HG02981 (cell line): Measurements from ENCODE around the gene ANK3.

Experiments used
- ATAC-seq: cut with Tn5 transposase; IDR thresholded peaks from one replicate; pipeline ENCODE4 v1.9.1; 2021; ENCODE audit warnings: mild to moderate bottlenecking, moderate library complexity; ENCODE audit not compliant: unreplicated experiment

Gene ANK3

GRCh38 chr10:60414111-60414510, 24.4 kb upstream of the ANK3 start:
- ATAC-seq, result no peak

DNA sequence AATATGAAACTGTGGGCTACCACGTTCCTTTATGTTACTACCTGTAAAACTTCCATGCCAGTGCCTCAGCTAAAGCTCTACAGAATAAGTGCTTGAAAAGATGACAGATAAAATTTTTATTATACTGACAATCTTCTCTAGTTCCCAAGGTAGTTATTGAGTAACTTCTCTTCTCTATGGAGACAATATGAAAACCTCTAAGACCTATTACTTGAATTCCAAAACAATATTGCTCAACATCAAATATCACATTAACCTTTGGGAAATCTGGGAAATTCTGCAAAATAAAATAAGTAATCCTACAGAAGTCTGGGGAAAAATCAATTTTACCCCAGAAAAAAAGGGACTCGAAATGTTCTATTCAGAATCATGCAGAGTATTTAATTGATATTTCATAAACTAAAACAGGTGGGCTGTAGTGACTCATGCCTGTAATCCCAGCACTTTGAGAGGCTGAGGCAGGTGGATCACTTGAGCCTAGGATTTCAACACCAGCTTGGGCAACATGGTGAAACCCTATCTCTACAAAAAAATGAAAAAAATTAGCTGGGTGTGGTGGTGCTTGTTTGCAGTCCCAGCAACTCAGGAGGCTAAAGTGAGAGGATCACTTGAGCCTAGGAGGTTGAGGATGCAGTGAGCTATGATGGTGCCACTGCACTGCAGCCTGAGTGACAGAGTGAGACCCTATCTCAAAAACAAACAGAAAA, 23.8 kb upstream of the ANK3 start:
- no peak for ATAC-seq

GRCh38 chr10:60410970-60411369, 21.3 kb upstream of the ANK3 start:
- ATAC-seq, result no peak

DNA sequence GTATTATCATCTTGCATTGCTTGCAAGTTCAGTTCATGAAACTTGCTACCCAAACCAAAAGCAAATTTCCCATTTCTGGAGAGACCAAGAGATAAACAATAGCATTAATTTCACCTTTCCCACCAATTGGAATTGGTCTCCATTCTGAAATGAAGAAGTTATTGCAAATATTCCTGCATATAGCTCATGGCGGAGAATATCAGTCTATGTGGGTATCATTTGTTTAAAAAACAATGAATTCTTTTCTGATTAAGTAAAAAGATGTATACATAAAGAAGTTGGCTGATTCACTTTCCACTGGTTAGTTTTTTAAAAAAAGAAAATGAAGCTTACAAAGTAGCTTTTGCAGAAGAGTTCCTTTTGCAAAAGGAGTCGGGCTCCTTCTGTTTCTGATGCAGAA, 19.5 kb upstream of the ANK3 start:
- ATAC-seq, result no peak

DNA sequence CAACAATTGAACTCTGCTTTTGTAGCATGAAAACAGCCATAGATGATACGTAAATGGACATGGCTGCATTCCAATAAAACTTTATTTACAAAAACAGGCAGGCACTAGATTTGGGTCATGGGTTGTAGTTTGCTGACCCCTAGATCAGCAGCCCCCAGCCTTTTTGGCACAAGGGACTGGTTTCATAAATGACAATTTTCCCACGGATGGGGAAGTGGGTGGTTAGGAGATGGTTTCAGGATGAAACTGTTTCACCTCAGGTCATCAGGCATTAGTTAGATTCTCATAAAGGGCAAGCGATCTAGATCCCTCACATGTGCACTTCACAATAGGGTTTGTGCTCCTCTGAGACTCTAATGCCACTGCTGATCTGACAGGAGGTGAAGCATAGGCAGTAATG, 16.5 kb upstream of the ANK3 start:
- no peak for ATAC-seq

- ATAC-seq, result no peak
Measured at GRCh38 chr10:60405172-60405571, 15.5 kb upstream of the ANK3 start.

DNA sequence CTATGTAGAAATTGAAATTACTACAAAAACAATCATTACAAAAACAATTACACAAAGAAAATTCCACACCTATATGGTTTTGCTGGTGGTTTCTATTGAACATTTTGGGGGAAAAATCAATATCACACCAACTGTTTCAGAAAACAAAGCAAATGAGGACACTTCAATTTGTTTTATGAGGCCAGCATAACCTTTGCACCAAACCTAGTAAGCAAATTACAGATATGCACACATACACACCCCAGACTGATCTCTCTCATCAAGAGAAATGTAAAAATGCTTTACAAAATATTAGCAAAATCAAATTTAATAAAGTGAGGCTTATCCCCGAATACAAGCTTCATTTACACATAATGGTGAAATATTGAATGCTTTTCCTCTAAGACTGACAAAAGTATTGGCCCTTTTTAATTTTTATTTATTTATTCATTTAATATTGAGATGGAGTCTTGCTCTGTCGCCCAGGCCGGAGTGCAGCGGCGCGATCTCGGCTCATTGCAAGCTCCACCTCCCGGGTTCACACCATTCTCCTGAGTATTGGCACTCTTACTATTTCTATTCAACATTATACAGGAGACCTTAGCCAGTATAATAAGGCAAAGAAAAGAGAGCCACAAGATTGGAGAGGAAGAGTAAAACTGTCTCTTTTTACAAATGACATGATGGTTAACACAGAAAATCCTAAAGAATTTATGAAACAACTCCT, 13.6 kb upstream of the ANK3 start:
- no peak for ATAC-seq

DNA sequence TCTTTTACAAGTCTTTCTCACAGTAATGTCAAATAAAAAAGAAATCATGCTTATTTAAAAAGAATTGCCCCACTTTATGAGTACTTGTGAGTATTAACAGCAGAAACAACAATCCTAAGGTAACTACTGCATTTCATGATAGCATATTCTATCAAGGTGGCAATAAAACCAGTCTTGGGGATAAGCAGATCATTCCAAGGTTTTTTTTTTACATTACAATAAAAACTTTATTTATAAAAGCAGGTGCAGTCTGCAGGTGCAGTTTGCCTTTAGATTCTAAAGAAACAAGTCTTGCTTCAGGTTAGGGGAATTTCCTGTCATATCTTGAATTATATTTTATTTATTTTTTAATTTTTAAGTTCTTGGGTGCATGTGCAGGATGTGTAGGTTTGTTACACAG, 10.7 kb upstream of the ANK3 start:
- ATAC-seq, result no peak

- no peak for ATAC-seq
Measured at GRCh38 chr10:60399328-60399727, 9.7 kb upstream of the ANK3 start.

DNA sequence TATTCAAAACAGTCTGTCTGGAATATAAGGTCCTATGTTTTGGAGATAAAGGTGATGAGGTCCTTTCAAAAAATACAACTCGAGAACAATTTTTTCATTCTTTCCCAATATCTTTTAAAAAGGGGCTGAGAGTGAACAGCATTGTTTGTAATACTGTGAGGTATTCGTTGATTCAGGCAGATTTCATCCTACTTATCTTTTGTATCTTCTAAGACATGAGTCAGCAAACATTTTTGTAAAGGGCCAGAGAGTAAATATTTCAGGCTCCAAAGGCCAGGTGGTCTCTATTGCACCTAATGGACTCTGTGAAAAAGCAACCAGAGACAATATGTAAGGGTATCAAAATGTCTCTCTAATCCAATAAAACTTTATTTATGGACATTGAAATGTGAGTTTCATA, 8.1 kb upstream of the ANK3 start:
- no peak for ATAC-seq

- no peak for ATAC-seq
Measured at GRCh38 chr10:60396766-60397165, 7.1 kb upstream of the ANK3 start.

DNA sequence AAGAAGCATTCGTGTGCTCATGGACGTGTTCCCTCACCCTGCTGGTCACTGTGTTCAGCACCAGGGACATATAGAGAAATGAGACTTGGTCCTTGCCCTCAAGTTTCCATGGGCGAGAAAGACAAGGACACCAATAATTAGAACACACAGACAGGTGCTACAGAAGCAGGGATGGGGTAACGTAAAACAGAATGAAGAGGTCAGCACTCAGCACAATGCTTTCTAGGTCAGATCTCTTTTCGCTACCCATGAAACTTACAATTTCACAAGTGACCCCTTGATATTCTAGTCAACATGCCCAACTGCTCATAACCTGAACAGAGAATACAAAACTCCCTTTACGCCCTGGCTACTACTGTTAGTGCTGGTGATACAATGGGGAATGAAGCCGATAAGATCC, 6.0 kb upstream of the ANK3 start:
- ATAC-seq, result no peak

DNA sequence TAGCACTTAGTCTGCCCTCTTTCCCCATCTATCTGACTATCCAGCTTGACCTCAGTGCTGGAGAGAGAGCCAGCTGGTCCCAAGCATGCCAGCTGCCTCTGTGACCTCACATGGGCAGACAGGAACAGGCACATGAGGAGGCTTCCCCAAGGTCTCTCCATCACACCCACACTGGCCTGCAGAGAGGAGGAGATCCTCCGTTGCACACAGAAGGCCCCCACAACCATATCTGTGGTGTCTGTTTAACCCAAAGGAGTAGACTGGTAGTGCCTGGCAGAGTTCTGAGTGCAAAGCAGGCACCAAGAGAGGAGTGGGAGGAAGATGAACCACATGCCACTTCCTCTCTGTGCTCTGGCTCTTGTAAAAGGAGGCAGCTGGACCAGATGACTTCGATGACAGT, 4.8 kb upstream of the ANK3 start:
- no peak for ATAC-seq

DNA sequence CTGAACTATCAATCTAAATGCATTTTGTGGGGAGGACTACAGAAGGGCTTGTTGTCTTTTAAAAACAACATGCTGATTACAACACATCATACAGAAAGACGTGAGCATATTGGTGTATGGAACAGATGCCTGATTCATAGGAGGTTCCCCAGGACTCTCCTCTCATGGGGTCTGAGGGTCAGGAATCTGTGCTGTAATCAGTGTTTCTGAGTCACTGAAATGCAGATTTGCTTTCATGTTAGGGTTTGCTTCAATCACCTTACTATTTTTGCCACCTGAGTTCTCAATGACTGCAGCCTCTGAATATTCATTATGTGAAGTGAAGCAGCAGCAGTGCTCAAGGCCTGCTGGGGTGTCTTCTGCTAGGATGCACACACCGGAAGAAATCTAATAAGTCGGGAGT, 550 bp upstream of the ANK3 start:
- ATAC-seq, result no peak

GRCh38 chr10:60388709-60389301, 870 bp downstream of the ANK3 start:
- no peak for ATAC-seq

- no peak for ATAC-seq
Measured at GRCh38 chr10:60388116-60388625, 1.5 kb downstream of the ANK3 start.

DNA sequence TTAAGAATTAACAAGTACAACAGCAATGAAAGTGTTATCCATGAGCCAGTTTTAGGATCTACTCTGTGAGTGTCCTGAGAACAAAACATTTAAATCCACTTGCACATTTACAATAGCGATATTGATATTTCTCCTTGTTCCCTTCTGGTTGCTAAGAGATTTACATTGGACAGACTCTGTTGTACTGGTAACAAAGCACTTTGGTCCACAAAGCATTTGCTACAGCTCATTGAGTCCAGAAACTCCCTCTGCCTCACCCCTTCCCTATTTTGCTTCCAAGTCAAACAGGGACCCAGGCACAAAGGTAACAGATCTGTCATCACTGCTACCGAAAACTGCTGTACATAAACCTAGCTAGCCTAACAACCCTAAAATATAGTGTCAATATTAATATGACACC, 2.1 kb downstream of the ANK3 start:
- no peak for ATAC-seq

DNA sequence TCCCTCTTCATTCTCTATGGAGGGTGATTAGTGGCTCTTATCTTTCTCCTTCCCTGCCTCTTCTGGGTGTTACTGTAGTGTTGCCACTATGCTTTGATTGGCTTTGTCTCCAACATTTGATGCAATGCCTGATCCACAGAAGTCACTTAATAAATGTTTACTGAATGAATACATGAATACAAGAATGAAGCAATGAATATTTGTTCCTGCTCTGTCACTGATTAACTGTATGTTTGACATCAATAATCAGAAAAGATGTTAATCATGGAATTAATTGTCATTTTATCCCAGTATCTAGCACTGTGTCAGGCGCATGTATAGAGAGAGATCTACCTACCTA, 4.3 kb downstream of the ANK3 start:
- no peak for ATAC-seq

- no peak for ATAC-seq
Measured at GRCh38 chr10:60384708-60385398, 4.8 kb downstream of the ANK3 start.

DNA sequence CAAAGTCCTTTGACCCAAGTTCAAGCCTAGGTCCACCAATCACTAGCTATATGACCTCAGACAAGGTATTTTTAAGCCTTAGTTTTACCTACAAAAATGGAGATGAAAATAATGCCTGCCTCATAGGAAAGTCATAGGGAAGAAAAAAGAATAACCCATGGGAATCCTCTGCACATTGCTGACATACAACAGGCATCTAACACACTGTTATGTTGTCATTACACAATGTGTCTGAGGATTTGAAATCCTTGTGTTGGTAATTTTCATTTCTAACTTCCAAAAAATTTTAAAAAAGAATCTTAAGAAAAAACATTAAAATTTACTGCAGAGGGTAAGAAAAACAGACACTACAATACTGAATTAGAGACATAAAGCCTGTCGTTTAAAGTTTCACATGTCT, 5.7 kb downstream of the ANK3 start:
- ATAC-seq, result no peak

- ATAC-seq, result no peak
Measured at GRCh38 chr10:60382946-60383681, 6.6 kb downstream of the ANK3 start.
